ENCODE results near the gene SMIM41. TPM values are rescaled to one million over a fixed set of nuclear protein-coding genes. Genes with fewer than 3 reads are reported as not detected.

SMIM41 gene
- not detected in 2 replicates for total RNA-seq
- long read RNA-seq: 0 reads

- Mint-ChIP-seq H3K4me1 (peaks cover 18% of the 10 kb centered on the region), H3K36me3 (ENCODE audit: low read depth) (peaks cover 5% of the 10 kb centered on the region), H3K4me3 (no peak within 1 kb of the TSS), H3K27ac (ENCODE audit: unreplicated experiment) (peak within 1 kb of the TSS; percentile 43), H3K27me3 (ENCODE audit: low read depth) (no peaks in the 10 kb centered on the region), H3K9me3 (no peaks in the 10 kb centered on the region)
- DNase-seq (ENCODE audit: low read depth, low spot score): no peak
- no peak for TF ChIP-seq CTCF (conservative IDR thresholded peaks at IDR 0.05)
Measured at GRCh38 chr12:52079576-52080402, at the start of gene SMIM41. TSS of gene SMIM41 (plus strand) at chr12:52079704. CDS start at chr12:52079780, 76 bp downstream.

- H3K4me1 Mint-ChIP-seq: peaks cover 37% of the 10 kb centered on the region
- H3K9me3 Mint-ChIP-seq: no peaks in the 10 kb centered on the region
- TF ChIP-seq CTCF (conservative IDR thresholded peaks at IDR 0.05): no peak
- H3K27me3 Mint-ChIP-seq (ENCODE audit: low read depth): peaks cover 6% of the 10 kb centered on the region
- H3K27ac Mint-ChIP-seq (ENCODE audit: unreplicated experiment): peak overlapping the region; percentile 95
- no peak for DNase-seq (ENCODE audit: low read depth, low spot score)
- H3K36me3 Mint-ChIP-seq (ENCODE audit: low read depth): no peaks in the 10 kb centered on the region
- H3K4me3 Mint-ChIP-seq: peak overlapping the region; percentile 83
Measured at GRCh38 chr12:52032446-52032803, 47.1 kb upstream of the SMIM41 start.

GRCh38 chr12:52032804-52033445 lies 46.6 kb upstream of the SMIM41 start:
- DNase-seq (ENCODE audit: low read depth, low spot score): peak; percentile 86
- Mint-ChIP-seq H3K27ac (ENCODE audit: unreplicated experiment) (peak overlapping the region; percentile 98), H3K4me3 (peak overlapping the region; percentile 83), H3K27me3 (ENCODE audit: low read depth) (peaks cover 6% of the 10 kb centered on the region), H3K36me3 (ENCODE audit: low read depth) (no peaks in the 10 kb centered on the region), H3K4me1 (peaks cover 41% of the 10 kb centered on the region), H3K9me3 (no peaks in the 10 kb centered on the region)
- TF ChIP-seq CTCF (conservative IDR thresholded peaks at IDR 0.05): no peak

- peaks cover 6% of the 10 kb centered on the region for H3K27me3 Mint-ChIP-seq (ENCODE audit: low read depth)
- no peak for DNase-seq (ENCODE audit: low read depth, low spot score)
- H3K9me3 Mint-ChIP-seq: no peaks in the 10 kb centered on the region
- H3K27ac Mint-ChIP-seq (ENCODE audit: unreplicated experiment): peak overlapping the region; percentile 98
- peak overlapping the region; percentile 83 for H3K4me3 Mint-ChIP-seq
- H3K36me3 Mint-ChIP-seq (ENCODE audit: low read depth): no peaks in the 10 kb centered on the region
- no peak for TF ChIP-seq CTCF (conservative IDR thresholded peaks at IDR 0.05)
- peaks cover 47% of the 10 kb centered on the region for H3K4me1 Mint-ChIP-seq
Measured at GRCh38 chr12:52033446-52034140, 45.9 kb upstream of the SMIM41 start.

- no peaks in the 10 kb centered on the region for H3K36me3 Mint-ChIP-seq (ENCODE audit: low read depth)
- no peaks in the 10 kb centered on the region for H3K9me3 Mint-ChIP-seq
- DNase-seq (ENCODE audit: low read depth, low spot score): no peak
- peaks cover 54% of the 10 kb centered on the region for H3K4me1 Mint-ChIP-seq
- H3K4me3 Mint-ChIP-seq: peak overlapping the region; percentile 89
- H3K27me3 Mint-ChIP-seq (ENCODE audit: low read depth): peaks cover 6% of the 10 kb centered on the region
- TF ChIP-seq CTCF (conservative IDR thresholded peaks at IDR 0.05): no peak
- H3K27ac Mint-ChIP-seq (ENCODE audit: unreplicated experiment): no peak overlapping the region
Measured at GRCh38 chr12:52035190-52035589, 44.3 kb upstream of the SMIM41 start.
